ENCODE results near the gene ITFG1. TPM values are rescaled to one million over a fixed set of nuclear protein-coding genes. Genes with fewer than 3 reads are reported as not detected.

ITFG1 gene
- total RNA-seq, 1 experiment from 2014 or later, result 18.0 TPM

- Histone ChIP-seq H2AFZ (ENCODE audit: low read length) (no peak overlapping the region), H4K8ac (replicated peaks; ENCODE audit: insufficient read length, low read depth, low read length) (no peak overlapping the region)
Observed at GRCh38 chr16:47144559-47144877, 316.3 kb downstream of the ITFG1 start.

More at GRCh38 chr16:47144559-47144877, 316.3 kb downstream of the ITFG1 start:
- peaks cover 16% of the 10 kb centered on the region for H3K23me2 ChIP-seq (ENCODE audit: insufficient read length, low read depth, low read length, poor library complexity, severe bottlenecking)
- H2BK5ac ChIP-seq (ENCODE audit: insufficient read length, low read length), result no peak overlapping the region
- no peak overlapping the region for H3K4ac ChIP-seq (ENCODE audit: low read depth, low read length)
- no peak overlapping the region for H3K27ac Mint-ChIP-seq
- DNase-seq, result no peak
- WGBS (ENCODE audit: extremely low coverage, insufficient read length, low lambda C conversion rate), result no CpG with 5 or more reads among the region's 10 CpGs
- H3K14ac ChIP-seq (ENCODE audit: insufficient read depth, low read length), result no peak overlapping the region
- no peak overlapping the region for H2BK12ac ChIP-seq (ENCODE audit: insufficient read length, low read depth, low read length)
- no peak overlapping the region for H3K23ac ChIP-seq (ENCODE audit: insufficient read length, low read depth, low read length)
- H3K9me3 ChIP-seq (ENCODE audit: control insufficient read depth, low read depth, low read length), result no peaks in the 10 kb centered on the region
- H4K91ac ChIP-seq (ENCODE audit: insufficient read length, low read depth, low read length), result no peak overlapping the region
- H3K36me3 Mint-ChIP-seq (ENCODE audit: insufficient read depth in 1 of 3, low read depth in 3 of 3), result no peaks in the 10 kb centered on the region; a peak in 1 of 7 replicates
- H3K4me2 ChIP-seq (ENCODE audit: insufficient read depth, insufficient read length, low read length), result peak overlapping the region; percentile 12
- H4K5ac ChIP-seq (ENCODE audit: insufficient read length, low read depth, low read length), result no peak overlapping the region
- peaks cover 16 to 22% of the 10 kb centered on the region in 2 experiments for H3K4me1 Mint-ChIP-seq
- no peak overlapping the region for H2AK5ac ChIP-seq (ENCODE audit: insufficient read length, low read length)
- peaks cover 1% of the 10 kb centered on the region; the same call in 1 of the 2 replicates for H3K79me2 ChIP-seq (ENCODE audit: insufficient read depth, low read length)
- no peaks in the 10 kb centered on the region for H3K79me1 ChIP-seq (ENCODE audit: insufficient read depth, low read depth, low read length, poor library complexity, severe bottlenecking)
- H3K4me1 ChIP-seq (ENCODE audit: insufficient read depth, low read length), result no peaks in the 10 kb centered on the region
- no peaks in the 10 kb centered on the region for H4K20me1 ChIP-seq (ENCODE audit: control insufficient read depth, insufficient read depth, insufficient read length)
- no peak overlapping the region for H3T11ph ChIP-seq (ENCODE audit: low read length)
- no peak overlapping the region for H3K18ac ChIP-seq (ENCODE audit: insufficient read length, low read depth, low read length)
- no peak overlapping the region for H3K56ac ChIP-seq (ENCODE audit: insufficient read length, low read depth, low read length)
- H3K4me3 Mint-ChIP-seq, result peak overlapping the region; percentile 64 to 80
- peaks cover 3% of the 10 kb centered on the region; the same call in 1 of the 2 replicates for H3K27me3 ChIP-seq (ENCODE audit: insufficient read depth, low read length)
- H3K9me3 Mint-ChIP-seq, result peaks cover 0 to 3% of the 10 kb centered on the region in 2 experiments; a peak in 1 of 5 replicates
- peaks cover 35% of the 10 kb centered on the region for H3K27me3 Mint-ChIP-seq (ENCODE audit: low read depth)
- H3K27ac ChIP-seq (ENCODE audit: insufficient read length, low read depth, low read length), result no peak overlapping the region
- no peak overlapping the region for H3K9ac ChIP-seq (ENCODE audit: extremely low read depth, insufficient read length, low read length)
- no peak overlapping the region for H2BK15ac ChIP-seq (ENCODE audit: low read depth, low read length)
- TF ChIP-seq CTCF (conservative IDR thresholded peaks at IDR 0.05), result no peak; the same call in 2 of the 3 replicates
- no peak overlapping the region for H2BK120ac ChIP-seq (ENCODE audit: low read depth, low read length, poor library complexity, severe bottlenecking)
- no peak overlapping the region for H2BK20ac ChIP-seq (ENCODE audit: low read depth, low read length, poor library complexity, severe bottlenecking)
